GM18520 (cell line): ENCODE measurements around the gene SAMD10.
"Not testable (repeated sequence)": the region's sequence is repeated elsewhere in the genome, so short reads cannot be mapped to it uniquely, and the experiment has no call there.

Source experiments
- ATAC-seq: cut with Tn5 transposase; IDR thresholded peaks from one replicate; pipeline ENCODE4 v1.9.1; 2021; ENCODE audit not compliant: unreplicated experiment

Gene SAMD10

GRCh38 chr20:63979557-63980316 lies at the start of gene SAMD10:
Gene SAMD10, minus strand, starts transcription at chr20:63979642. Its CDS starts 175 bp downstream, at chr20:63979467.
- ATAC-seq: no peak

DNA sequence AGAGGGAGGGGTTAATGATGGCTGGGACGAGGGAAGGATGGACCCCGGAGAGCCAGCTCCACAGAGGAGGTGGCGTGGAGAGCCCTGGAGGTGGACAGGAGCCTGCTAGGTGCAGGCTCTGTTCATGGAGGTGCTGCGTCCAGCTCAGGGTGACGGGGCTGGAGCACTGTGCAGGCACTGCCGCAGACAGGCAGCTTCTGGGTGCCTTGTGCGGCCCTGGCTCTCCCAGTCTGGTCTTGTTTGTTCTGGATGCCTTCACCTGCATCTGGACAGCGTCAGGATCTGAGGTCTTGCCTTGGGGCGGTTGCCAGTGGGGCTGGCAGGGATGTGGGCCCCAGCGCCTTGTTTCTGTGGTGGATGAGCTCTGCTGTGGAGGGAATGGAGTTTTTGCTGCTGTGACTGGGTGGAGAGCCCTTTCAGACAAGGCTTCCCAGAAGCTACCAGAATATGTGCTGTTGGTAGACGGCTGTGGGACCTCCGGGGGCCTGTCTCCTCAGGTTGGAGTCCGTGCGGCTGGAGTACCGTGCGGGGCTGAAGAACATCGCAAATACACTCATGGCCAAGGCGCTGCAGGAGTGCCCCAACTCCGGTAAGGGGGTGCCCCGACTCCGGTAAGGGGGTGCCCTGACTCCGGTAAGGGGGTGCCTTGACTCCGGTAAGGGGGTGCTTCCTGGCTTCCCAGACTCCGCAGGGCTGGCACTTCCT lies 48.7 kb upstream of the SAMD10 start:
- ATAC-seq: no peak

DNA sequence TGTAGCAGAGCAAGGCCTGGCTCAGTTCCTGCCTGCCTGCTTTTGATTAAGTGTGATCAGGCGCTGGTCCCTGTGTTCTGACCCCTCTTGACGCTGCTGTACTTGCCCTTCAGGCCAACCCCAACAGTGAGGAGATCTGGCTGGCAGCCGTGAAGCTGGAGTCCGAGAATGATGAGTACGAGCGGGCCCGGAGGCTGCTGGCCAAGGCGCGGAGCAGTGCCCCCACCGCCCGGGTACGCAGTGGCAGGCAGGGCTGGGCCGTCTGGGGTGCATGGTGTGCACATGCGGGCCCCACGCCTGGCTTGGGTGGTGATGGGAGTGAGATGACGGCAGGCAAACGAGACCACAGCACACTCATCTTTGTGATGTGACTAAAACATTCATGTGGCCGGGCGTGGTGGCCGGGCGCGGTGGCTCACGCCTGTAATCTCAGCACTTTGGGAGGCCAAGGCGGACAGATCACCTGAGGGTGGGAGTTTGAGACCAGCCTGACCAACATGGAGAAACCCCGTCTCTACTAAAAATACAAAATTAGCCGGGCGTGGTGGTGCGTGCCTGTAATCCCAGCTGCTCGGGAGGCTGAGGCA lies 46.5 kb upstream of the SAMD10 start:
- ATAC-seq: no peak

GRCh38 chr20:64025101-64025825 lies 45.8 kb upstream of the SAMD10 start:
- ATAC-seq: no peak

GRCh38 chr20:64024141-64024990 lies 44.9 kb upstream of the SAMD10 start:
- ATAC-seq: no peak

DNA sequence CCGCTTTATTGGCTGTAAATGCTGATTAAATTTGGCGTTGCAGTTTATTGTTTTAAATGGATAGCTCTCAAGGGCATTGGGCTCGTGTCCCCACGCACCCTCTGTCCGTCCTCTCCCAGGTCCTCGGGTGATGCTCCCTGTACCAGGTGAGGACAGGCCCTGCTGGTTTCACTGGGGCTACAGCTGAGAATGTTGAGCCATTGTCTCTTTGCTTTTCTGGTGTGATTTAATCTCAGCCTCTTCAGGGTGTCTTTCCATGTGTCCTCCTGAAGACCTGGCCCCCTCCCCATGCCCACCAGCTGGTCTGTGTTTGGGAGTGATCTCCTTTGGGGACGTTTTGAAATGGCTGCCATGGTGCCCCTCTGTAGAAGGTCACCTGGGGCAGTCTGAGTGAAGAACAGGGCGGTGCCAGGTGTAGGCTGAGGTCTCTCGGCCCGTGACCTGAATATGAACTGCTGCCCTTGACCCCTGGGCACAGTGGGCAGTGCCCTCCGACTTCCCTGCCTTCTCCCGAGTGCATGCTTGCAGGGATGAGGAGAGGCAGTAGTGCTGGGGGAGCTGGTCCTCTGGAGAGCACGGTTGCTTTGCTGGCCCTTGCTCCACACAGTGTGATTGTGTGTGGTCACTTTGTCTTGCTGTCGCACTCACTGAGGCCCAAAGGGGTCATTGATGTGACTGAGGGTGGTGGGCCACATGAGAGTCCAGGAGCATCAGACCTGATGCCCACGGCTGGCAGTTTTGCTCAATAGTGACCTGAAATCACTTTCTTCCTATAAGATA lies 44.1 kb upstream of the SAMD10 start:
- no peak for ATAC-seq

DNA sequence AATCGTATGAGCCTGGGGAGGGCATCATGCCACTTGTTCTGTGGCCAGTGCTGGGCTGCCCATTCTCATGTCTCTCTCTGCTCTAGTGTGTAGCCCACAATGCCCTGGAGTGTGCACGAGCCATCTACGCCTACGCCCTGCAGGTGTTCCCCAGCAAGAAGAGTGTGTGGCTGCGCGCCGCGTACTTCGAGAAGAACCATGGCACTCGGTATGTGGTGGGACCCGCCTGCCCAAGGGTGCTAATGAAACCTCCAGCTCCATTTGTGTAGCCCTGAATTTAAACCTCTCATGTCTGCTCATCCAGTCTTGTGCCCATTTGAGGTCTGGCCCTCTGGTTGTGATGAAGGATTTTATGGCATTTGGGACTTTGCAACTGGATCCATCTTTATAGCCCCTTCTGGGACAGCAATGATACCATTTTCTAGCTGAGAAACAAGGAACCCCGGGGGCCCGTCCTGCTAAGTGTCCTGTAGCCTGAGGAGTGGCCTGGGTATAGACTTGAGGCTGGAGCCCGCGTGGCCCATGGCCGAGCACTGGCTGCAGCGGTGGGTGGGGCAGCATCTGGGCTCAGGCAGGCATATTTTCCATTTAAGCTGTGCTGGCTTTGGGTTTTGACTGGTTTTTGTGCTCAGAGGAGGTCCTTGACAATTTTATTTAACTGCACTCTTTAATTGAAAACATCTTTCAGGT lies 43.4 kb upstream of the SAMD10 start:
- no peak for ATAC-seq

DNA sequence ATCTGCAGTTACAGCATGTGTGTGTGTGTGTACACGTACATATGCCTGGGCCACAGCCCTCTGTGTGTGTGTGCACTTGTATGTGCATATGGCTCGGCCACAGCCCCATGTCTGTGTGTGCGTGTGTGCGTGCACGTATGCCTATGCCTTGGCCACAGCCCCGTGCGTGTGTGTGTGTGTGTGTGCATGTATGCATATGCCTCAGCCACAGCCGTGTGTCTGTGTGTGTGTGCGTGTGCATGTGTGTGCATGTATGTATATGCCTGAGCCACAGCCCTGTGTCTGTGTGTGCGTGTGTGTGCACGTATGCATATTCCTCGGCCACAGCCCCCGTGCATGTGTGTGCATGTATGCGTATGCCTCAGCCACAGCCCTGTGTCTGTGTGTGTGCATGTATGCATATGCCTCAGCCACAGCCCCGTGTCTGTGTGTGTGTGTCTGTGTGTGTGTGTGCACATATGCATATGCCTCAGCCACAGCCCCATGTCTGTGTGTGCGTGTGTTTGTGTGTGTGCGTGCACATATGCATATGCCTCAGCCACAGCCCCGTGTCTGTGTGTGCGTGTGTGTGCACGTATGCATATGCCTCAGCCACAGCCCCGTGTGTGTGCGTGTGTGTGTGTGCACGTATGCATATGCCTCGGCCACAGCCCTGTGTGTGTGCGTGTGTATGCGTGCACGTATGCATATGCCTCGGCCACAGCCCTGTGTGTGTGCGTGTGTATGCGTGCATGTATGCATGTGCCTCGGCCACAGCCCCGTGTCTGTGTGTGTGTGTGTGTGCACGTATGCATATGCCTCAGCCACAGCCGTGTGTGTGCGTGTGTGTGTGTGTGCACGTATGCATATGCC lies 41.9 kb upstream of the SAMD10 start:
- no peak for ATAC-seq

GRCh38 chr20:64015635-64016034 lies 36.2 kb upstream of the SAMD10 start:
- no peak for ATAC-seq

DNA sequence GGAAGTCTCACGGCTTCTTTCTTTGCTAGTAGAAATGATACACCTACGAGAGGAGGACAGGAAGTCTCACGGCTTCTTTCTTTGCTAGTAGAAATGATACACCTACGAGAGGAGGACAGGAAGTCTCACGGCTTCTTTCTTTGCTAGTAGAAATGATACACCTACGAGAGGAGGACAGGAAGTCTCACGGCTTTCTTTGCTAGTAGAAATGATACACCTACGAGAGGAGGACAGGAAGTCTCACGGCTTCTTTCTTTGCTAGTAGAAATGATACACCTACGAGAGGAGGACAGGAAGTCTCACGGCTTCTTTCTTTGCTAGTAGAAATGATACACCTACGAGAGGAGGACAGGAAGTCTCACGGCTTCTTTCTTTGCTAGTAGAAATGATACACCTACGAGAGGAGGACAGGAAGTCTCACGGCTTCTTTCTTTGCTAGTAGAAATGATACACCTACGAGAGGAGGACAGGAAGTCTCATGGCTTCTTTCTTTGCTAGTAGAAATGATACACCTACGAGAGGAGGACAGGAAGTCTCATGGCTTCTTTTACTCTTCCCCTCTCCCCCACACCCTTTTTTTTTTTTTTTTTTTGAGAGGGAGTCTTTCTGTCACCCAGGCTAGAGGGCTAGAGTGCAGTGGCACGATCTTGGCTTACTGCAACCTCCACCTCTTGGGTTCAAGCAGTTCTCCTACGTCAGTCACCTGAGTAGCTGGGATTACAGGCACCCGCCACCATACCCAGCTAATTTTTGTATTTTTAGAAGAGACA lies 33.1 kb upstream of the SAMD10 start:
- not testable (repeated sequence) for ATAC-seq

- no peak for ATAC-seq
These were observed 31.9 kb upstream of the SAMD10 start for GRCh38 chr20:64011366-64011779.

DNA sequence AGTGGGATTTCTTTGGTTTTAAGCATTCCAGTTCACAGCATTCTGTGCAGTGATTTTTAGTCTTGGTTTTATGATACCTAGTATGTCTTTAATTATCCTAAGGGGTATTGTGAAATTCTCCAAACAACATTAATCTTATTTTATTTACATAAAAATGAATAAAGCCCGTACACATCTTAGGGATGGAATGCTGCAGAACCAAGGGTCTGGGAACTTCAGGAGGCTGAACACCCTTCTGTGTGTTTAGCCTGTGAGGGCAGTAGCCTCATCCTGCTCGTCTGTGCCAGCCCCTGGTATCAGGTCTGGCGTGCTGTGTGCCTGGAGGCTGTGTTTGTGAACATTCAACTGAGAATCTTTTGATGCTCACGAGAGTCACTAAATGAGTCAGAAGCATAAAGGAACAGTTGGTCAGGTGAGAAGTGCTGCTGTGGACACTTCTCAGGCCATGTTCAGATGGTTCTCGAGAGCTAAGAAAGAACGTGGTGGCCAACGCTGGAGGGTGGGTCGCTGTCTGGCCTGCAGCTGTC lies 31.3 kb upstream of the SAMD10 start:
- peak; percentile 40 for ATAC-seq

GRCh38 chr20:64009811-64010387 lies 30.5 kb upstream of the SAMD10 start:
- no peak for ATAC-seq

DNA sequence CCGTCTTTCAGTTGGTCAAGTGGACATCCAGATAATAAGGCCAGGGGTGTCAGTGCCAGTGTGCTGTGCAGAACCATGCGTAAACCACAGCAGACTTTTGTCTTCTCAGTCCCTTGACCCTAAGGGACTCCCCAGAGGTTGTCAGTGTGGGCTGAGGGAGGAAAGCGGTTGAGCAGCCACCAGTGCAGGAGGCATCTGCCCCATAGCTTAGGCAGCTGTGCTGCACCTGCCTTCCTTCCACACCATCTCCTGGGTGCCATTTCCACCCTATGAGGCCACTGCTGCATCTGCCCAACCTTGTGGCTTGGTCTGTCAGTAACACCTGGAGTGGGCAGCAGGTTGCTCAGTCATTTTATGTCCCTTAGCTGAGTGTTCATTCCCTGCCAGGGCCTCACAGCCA lies 27.5 kb upstream of the SAMD10 start:
- no peak for ATAC-seq

GRCh38 chr20:64006490-64006889 lies 27.0 kb upstream of the SAMD10 start:
- no peak for ATAC-seq

GRCh38 chr20:64005394-64005793 lies 26.0 kb upstream of the SAMD10 start:
- no peak for ATAC-seq
